ENCODE results near the gene TOR2A. TPM values are rescaled to one million over a fixed set of nuclear protein-coding genes. Genes with fewer than 3 reads are reported as not detected.

Gene TOR2A
- total and polyA plus RNA-seq, 2 of the 8 experiments (the other 6 are each of a cell fraction or from before 2014, with no cell fraction given): 18.7 to 24.9 TPM

DNA sequence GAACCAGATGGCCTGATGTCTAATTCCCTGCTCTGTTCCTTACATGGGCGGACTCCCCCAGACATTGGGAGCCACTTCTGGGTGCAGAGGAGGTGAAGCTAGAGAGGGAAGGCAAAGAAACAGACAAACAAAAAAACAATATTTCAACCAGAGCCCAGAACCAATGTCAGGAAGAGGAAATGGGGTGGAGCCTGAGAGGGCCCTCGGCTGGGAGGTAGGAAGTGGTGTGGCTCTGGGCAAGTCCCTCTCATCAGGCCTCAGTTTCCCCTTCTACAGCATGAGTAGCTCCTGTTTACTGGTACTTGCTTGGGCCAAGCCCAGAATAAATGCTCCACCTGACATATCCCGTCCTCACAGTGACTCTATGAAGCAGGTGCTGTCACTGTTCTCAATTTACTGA is 32.3 kb upstream of the TOR2A start:
- no peaks in the 10 kb centered on the region for H3K9me3 ChIP-seq (ENCODE audit: insufficient read depth in 2 of 2, low read depth in 1 of 2, low read length in 1 of 2)
- no peaks in the 10 kb centered on the region for H3K79me1 ChIP-seq (ENCODE audit: low read depth, low read length)
- H4K91ac ChIP-seq (replicated peaks; ENCODE audit: insufficient read length, low read length): no peak overlapping the region
- H3K9ac ChIP-seq (replicated peaks in 1 of 4; ENCODE audit: extremely low read depth in 1 of 4, low read depth in 3 of 4, low read length in 3 of 4): no peak overlapping the region
- H3K4me3 ChIP-seq (ENCODE audit: extremely low read depth in 1 of 4, insufficient read depth in 2 of 4, low read depth in 3 of 4, low read length in 4 of 4): no peak overlapping the region
- H4K5ac ChIP-seq (ENCODE audit: insufficient read length, low read depth, low read length): no peak overlapping the region
- H2BK15ac ChIP-seq (ENCODE audit: low read length): no peak overlapping the region
- no peak overlapping the region for H2AFZ ChIP-seq (ENCODE audit: low read length)
- WGBS, 2 experiments (ENCODE audit: extremely low coverage in 1 of 2, insufficient coverage in 1 of 2, insufficient read length in 1 of 2, insufficient replicate concordance in 2 of 2, low coverage in 1 of 2, low lambda C conversion rate in 2 of 2, missing lambda C conversion rate in 1 of 2): 80% methylated on average over 3 of the region's 3 CpGs; no CpG with 5 or more reads in 1 of the 2 experiments
- DNase-seq (ENCODE audit: low read depth in 1 of 2, low spot score in 2 of 2) (no peak), FAIRE-seq (no peak)
- 0 out of 2 replicates have a peak overlapping the region, but pooled peaks have one; percentile 39 for H2BK12ac ChIP-seq (ENCODE audit: low read depth, low read length)
- H3K4me2 ChIP-seq (ENCODE audit: insufficient read depth in 1 of 2, low read depth in 2 of 2, low read length in 2 of 2): no peak overlapping the region
- no peak for TF ChIP-seq SP1 (IDR thresholded peaks at IDR 0.05; ENCODE audit: low read depth, low read length)
- TF ChIP-seq RAD21 (IDR thresholded peaks at IDR 0.05 in 1 of 2, conservative IDR thresholded peaks at IDR 0.05 in 1 of 2; ENCODE audit: low read depth in 2 of 2, low read length in 2 of 2): no peak
- no peak for TF ChIP-seq SAP30 (IDR thresholded peaks at IDR 0.05; ENCODE audit: insufficient read depth, insufficient replicate concordance, low read length)
- TF ChIP-seq YY1 (IDR thresholded peaks at IDR 0.05; ENCODE audit: low read depth, low read length): no peak
- TF ChIP-seq SP2 (IDR thresholded peaks at IDR 0.05; ENCODE audit: low read length): no peak
- no peak for TF ChIP-seq SUZ12 (IDR thresholded peaks at IDR 0.05; ENCODE audit: low read length)
- no peak for TF ChIP-seq BRCA1 (IDR thresholded peaks at IDR 0.05; ENCODE audit: low read depth, low read length)
- TF ChIP-seq BACH1 (IDR thresholded peaks at IDR 0.05; ENCODE audit: low read length): no peak
- no peak for TF ChIP-seq CBX5 (IDR thresholded peaks at IDR 0.05; ENCODE audit: low read depth, low read length)
- TF ChIP-seq SIX5 (IDR thresholded peaks at IDR 0.05; ENCODE audit: low read depth, low read length): no peak
- TF ChIP-seq, protein P1, sequence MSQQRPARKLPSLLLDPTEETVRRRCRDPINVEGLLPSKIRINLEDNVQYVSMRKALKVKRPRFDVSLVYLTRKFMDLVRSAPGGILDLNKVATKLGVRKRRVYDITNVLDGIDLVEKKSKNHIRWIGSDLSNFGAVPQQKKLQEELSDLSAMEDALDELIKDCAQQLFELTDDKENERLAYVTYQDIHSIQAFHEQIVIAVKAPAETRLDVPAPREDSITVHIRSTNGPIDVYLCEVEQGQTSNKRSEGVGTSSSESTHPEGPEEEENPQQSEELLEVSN (IDR thresholded peaks at IDR 0.05): no peak
- TF ChIP-seq HDAC2 (IDR thresholded peaks at IDR 0.05; ENCODE audit: borderline replicate concordance in 1 of 2, low read depth in 2 of 2, low read length in 2 of 2): no peak
- no peak overlapping the region for H2BK20ac ChIP-seq (ENCODE audit: low read length)
- no peaks in the 10 kb centered on the region for H3K27me3 ChIP-seq (replicated peaks in 1 of 4; ENCODE audit: control insufficient read depth in 3 of 4, extremely low read depth in 1 of 4, insufficient read depth in 3 of 4, low read length in 3 of 4)
- H3K23ac ChIP-seq (ENCODE audit: insufficient read length): no peak overlapping the region
- POLR2A ChIA-PET (ENCODE audit: partially characterized antibody): interaction anchor here (0.8 to 1.9 kb wide), 4 partner anchors 13 to 36 kb away, joined by 3 to 7 read pairs (median 4); partner anchors contain the start of genes CDK9 and FPGS
- no peak overlapping the region for H3K14ac ChIP-seq (ENCODE audit: insufficient read length)
- no peaks in the 10 kb centered on the region; the same call in 1 of the 2 replicates for H3K23me2 ChIP-seq (ENCODE audit: low read depth, low read length)
- no peaks in the 10 kb centered on the region for H3K79me2 ChIP-seq (ENCODE audit: control insufficient read depth in 1 of 2, insufficient read depth in 2 of 2, low read length in 2 of 2)
- H2BK5ac ChIP-seq (ENCODE audit: low read depth, low read length): no peak overlapping the region
- H3K18ac ChIP-seq (ENCODE audit: extremely low read depth, low read length): no peak overlapping the region; the same call in 1 of the 2 replicates
- CTCF ChIA-PET (ENCODE audit: partially characterized antibody): interaction anchor here (0.9 to 14.6 kb wide), 12 partner anchors 8 to 154 kb away, joined by 3 to 227 read pairs (median 6); partner anchors contain the start of genes CDK9, ENG, SH2D3C and TOR2A
- H3K4ac ChIP-seq (replicated peaks; ENCODE audit: insufficient read length, low read depth, low read length): no peak overlapping the region
- no peak overlapping the region for H3K27ac ChIP-seq (ENCODE audit: low read depth, low read length)
- no peak overlapping the region for H4K8ac ChIP-seq (ENCODE audit: extremely low read depth, insufficient read depth, low read length)
- H3K56ac ChIP-seq (replicated peaks; ENCODE audit: insufficient read length, low read depth, low read length): no peak overlapping the region
- H3K4me1 ChIP-seq (replicated peaks in 1 of 4; ENCODE audit: control insufficient read depth in 3 of 4, insufficient read depth in 4 of 4, low read length in 3 of 4): peaks cover 4 to 23% (median 11%) of the 10 kb centered on the region in 4 experiments
- H4K20me1 ChIP-seq (replicated peaks in 1 of 2; ENCODE audit: control insufficient read depth in 1 of 2, insufficient read depth in 2 of 2, low read length in 2 of 2): no peaks in the 10 kb centered on the region
- no peak overlapping the region for H2AK5ac ChIP-seq (ENCODE audit: low read depth, low read length)
- no peaks in the 10 kb centered on the region for H3K36me3 ChIP-seq (ENCODE audit: control insufficient read depth in 2 of 4, insufficient read depth in 4 of 4, low read length in 3 of 4)
- no peak overlapping the region for H2BK120ac ChIP-seq (replicated peaks; ENCODE audit: low read depth, low read length)
